ENCODE data around the gene GET4. TPM values are rescaled to one million over a fixed set of nuclear protein-coding genes. Genes with fewer than 3 reads are reported as not detected.
A peak's percentile ranks its signal among the peaks of the same experiment; 100 is the strongest.
"Not testable (repeated sequence)": the region's sequence is repeated elsewhere in the genome, so short reads cannot be mapped to it uniquely, and the experiment has no call there.

Gene GET4
- total RNA-seq, 4 donors from 2014 or later: 18.4 to 34.8 (median 28.7) TPM

GRCh38 chr7:871900-872537 lies 4.3 kb upstream of the GET4 start:
- Histone ChIP-seq H3K36me3 (peaks cover 0 to 53% of the 10 kb centered on the region in 2 donors), H3K27me3 (no peaks in the 10 kb centered on the region), H3K9me3 (no peaks in the 10 kb centered on the region), H3K4me1 (peaks cover 2 to 74% (median 31%) of the 10 kb centered on the region in 3 donors), H3K4me3 (no peak overlapping the region), H3K27ac (peak overlapping the region; percentile 41 to 97 (median 78))
- 53 to 65% methylated on average over 6 to 7 of the region's 14 CpGs for WGBS, 2 donors (ENCODE audit: low coverage in 1 of 2)
- ATAC-seq: no peak
- TF ChIP-seq POLR2AphosphoS5 (IDR thresholded peaks at IDR 0.05): no peak
- TF ChIP-seq EP300 (IDR thresholded peaks at IDR 0.05): no peak
- no peak for TF ChIP-seq CTCF (IDR thresholded peaks at IDR 0.05)
- no peak for TF ChIP-seq POLR2A (IDR thresholded peaks at IDR 0.05)

- Histone ChIP-seq H3K36me3 (peaks cover 0 to 47% of the 10 kb centered on the region in 2 donors), H3K27ac (peak overlapping the region; percentile 69 to 97 (median 81)), H3K4me1 (peaks cover 2 to 72% (median 24%) of the 10 kb centered on the region in 3 donors)
- H3K27me3 ChIP-seq, H3K9me3 ChIP-seq, H3K4me3 ChIP-seq, ATAC-seq: not testable (repeated sequence)
- WGBS, 2 donors (ENCODE audit: low coverage in 1 of 2): 87 to 89% methylated on average over 9 to 11 of the region's 19 CpGs
Measured at GRCh38 chr7:872685-873084, 3.7 kb upstream of the GET4 start.

DNA sequence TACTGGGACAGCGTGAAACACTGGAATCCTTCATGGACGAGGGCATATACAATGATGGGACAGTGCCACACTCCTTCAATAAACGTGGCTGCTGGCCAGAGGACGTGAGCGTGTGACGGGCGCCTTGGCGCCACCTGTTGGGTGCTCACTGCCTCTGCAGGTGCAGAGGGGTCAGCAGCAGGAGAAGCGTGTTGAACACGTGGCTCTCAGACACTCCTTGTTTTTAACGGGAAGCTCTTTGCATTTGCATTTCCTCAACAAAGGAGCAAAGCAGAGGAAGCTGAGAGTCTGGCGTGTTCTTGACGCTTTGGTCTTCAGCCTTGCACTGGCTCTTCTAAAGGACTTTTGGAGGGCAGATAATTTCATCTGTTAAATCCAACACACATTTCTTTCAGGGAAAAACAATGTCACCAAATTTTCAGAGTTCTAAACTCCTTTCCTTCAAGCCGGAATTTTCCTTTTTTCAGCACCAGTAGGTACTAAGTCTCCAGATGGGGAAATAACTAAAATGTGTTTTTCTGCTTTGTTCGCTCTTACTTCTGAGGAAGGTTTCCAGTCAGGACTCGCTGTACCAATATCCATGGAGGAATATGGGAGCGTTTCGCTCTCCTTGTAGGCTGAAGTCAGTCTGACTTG lies 2.9 kb upstream of the GET4 start:
- H3K36me3 ChIP-seq: peaks cover 0 to 40% of the 10 kb centered on the region in 2 donors
- H3K4me1 ChIP-seq: peaks cover 2 to 72% (median 25%) of the 10 kb centered on the region in 3 donors
- no peak overlapping the region for H3K4me3 ChIP-seq
- TF ChIP-seq CTCF (IDR thresholded peaks at IDR 0.05) (peak in 3 of 4 experiments; percentile 94 to 97 (median 96)), EP300 (IDR thresholded peaks at IDR 0.05) (no peak), POLR2AphosphoS5 (IDR thresholded peaks at IDR 0.05) (peak; percentile 91)
- peak; percentile 43 for ATAC-seq
- H3K27ac ChIP-seq: peak overlapping the region; percentile 69 to 97 (median 81)
- no peaks in the 10 kb centered on the region for H3K9me3 ChIP-seq
- WGBS, 2 donors (ENCODE audit: low coverage in 1 of 2): 8 to 18% methylated on average over 6 to 18 of the region's 18 CpGs
- H3K27me3 ChIP-seq: no peaks in the 10 kb centered on the region

DNA sequence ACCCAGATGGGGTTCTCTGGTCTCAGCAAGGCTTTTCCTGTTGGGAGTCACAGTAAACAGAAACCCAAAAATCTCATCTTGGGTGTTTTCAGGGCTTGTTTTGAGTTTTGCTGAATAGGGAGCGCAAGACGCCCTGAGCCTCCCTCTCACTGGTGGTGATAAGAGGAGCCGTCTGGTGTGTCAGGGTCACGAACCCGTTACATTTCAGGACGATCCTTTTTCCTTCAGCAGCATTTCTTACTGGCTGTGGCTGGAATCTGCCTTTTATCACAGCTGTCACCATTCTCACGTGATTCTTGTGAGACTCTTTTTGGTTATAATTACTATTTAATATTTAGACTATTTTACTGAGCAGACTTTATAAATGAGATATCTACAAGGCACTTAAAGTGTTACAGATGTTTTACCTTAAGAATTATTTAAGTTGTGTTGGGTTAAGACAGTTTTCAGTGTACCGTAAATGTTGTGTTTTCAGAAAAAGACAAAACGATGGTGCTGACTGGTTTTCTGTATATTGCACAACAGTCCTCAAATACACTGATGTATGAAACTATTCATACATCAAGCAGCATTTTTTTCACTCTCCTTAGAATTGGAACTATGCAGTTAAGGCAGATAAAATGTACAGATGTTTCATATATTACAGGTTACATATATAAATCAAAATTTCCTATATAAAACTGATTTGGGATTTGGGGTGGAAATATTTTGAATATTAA lies 2.2 kb upstream of the GET4 start:
- Histone ChIP-seq H3K4me3 (no peak overlapping the region), H3K27me3 (no peaks in the 10 kb centered on the region), H3K9me3 (no peaks in the 10 kb centered on the region), H3K4me1 (peaks cover 2 to 74% (median 30%) of the 10 kb centered on the region in 3 donors), H3K36me3 (peaks cover 0 to 38% of the 10 kb centered on the region in 2 donors), H3K27ac (peak overlapping the region; percentile 69 to 97 (median 81))
- 51 to 56% methylated on average over 7 to 9 of the region's 9 CpGs for WGBS, 2 donors (ENCODE audit: low coverage in 1 of 2)
- TF ChIP-seq CTCF (IDR thresholded peaks at IDR 0.05) (no peak), POLR2AphosphoS5 (IDR thresholded peaks at IDR 0.05) (no peak), EP300 (IDR thresholded peaks at IDR 0.05) (no peak), POLR2A (IDR thresholded peaks at IDR 0.05) (no peak)
- ATAC-seq: no peak

- peaks cover 0 to 29% of the 10 kb centered on the region in 2 donors for H3K36me3 ChIP-seq
- WGBS, 2 donors (ENCODE audit: low coverage in 1 of 2): 24 to 58% methylated on average over 3 to 5 of the region's 7 CpGs
Measured at GRCh38 chr7:875051-875450, 1.3 kb upstream of the GET4 start.

More at GRCh38 chr7:875051-875450, 1.3 kb upstream of the GET4 start:
- Histone ChIP-seq H3K4me1 (peaks cover 2 to 75% (median 35%) of the 10 kb centered on the region in 3 donors), H3K9me3 (no peaks in the 10 kb centered on the region), H3K27me3 (no peaks in the 10 kb centered on the region), H3K4me3 (no peak overlapping the region), H3K27ac (peak overlapping the region; percentile 39 to 97 (median 86))
- TF ChIP-seq POLR2A (IDR thresholded peaks at IDR 0.05) (no peak), EP300 (IDR thresholded peaks at IDR 0.05) (no peak), POLR2AphosphoS5 (IDR thresholded peaks at IDR 0.05) (no peak), CTCF (IDR thresholded peaks at IDR 0.05) (no peak)
- no peak for ATAC-seq

Data from gastroesophageal sphincter (tissue), 4 donors.